Neural cell (in vitro differentiated cells): ENCODE data around the gene TRABD2B. TPM values are rescaled to one million over a fixed set of nuclear protein-coding genes. Genes with fewer than 3 reads are reported as not detected.

Source experiments
- H2AFZ ChIP-seq: fragments of 200-600, 300-800 bp; sonication (generic), shearing (Covaris generic); 2 replicates; pipeline ENCODE4 v1.6.0; 2014; ENCODE audit warnings: low read depth, mild to moderate bottlenecking, antibody characterized with exemption, low read length, moderate library complexity
- H3F3A ChIP-seq: fragments of 200-600 bp; shearing (Covaris generic); 2 replicates; pipeline ENCODE4 v1.6.1; 2016; ENCODE audit warnings: mild to moderate bottlenecking, moderate library complexity, mixed read lengths, antibody characterized with exemption, low read length; ENCODE audit not compliant: insufficient read depth, poor library complexity, severe bottlenecking
- H3K27ac ChIP-seq: fragments of 200-600, 300-800 bp; sonication (generic), shearing (Covaris generic); 2 replicates; pipeline ENCODE4 v1.5.1; 2014; ENCODE audit warnings: mild to moderate bottlenecking, low read length, moderate library complexity
- H3K27me3 ChIP-seq: fragments of 300-800, 200-600 bp; sonication (generic), shearing (Covaris generic); 2 replicates; pipeline ENCODE4 v1.6.0; 2014; ENCODE audit warnings: mild to moderate bottlenecking, low read depth, low read length, moderate library complexity; ENCODE audit not compliant: insufficient read depth
- H3K36me3 ChIP-seq: fragments of 300-800, 200-600 bp; sonication (generic), shearing (Covaris generic); 2 replicates; pipeline ENCODE4 v1.5.1; 2014; ENCODE audit warnings: mild to moderate bottlenecking, antibody characterized with exemption, low read length, moderate library complexity; ENCODE audit not compliant: insufficient read depth
- H3K4me2 ChIP-seq: fragments of 300-800, 200-600 bp; sonication (generic), shearing (Covaris generic); 2 replicates; pipeline ENCODE4 v1.6.0; 2014; ENCODE audit warnings: mild to moderate bottlenecking, low read length
- H3K4me3 ChIP-seq: fragments of 300-800, 200-600 bp; sonication (generic), shearing (Covaris generic); 2 replicates; pipeline ENCODE4 v1.5.1; 2014; ENCODE audit warnings: mild to moderate bottlenecking, low read length, moderate library complexity
- H3K79me2 ChIP-seq: fragments of 200-600 bp; shearing (Covaris generic); replicated peaks from 2 replicates; pipeline ENCODE4 v1.6.0; 2014; ENCODE audit warnings: mild to moderate bottlenecking, low read length, moderate library complexity; ENCODE audit not compliant: insufficient read depth
- H3K9ac ChIP-seq: fragments of 300-800, 200-600 bp; sonication (generic), shearing (Covaris generic); 2 replicates; pipeline ENCODE4 v1.6.1; 2016; ENCODE audit warnings: mild to moderate bottlenecking, low read length, mixed read lengths
- H3K9me2 ChIP-seq: fragments of 200-600 bp; shearing (Covaris generic); 2 replicates; pipeline ENCODE4 v1.6.1; 2016; ENCODE audit warnings: mild to moderate bottlenecking, low read length, mixed read lengths; ENCODE audit not compliant: insufficient read depth
- H3K9me3 ChIP-seq: fragments of 200-600, 300-800 bp; sonication (generic), shearing (Covaris generic); 2 replicates; pipeline ENCODE4 v1.6.1; 2016; ENCODE audit warnings: mild to moderate bottlenecking, mixed run types, low read length, moderate library complexity, mixed read lengths
- H4K20me1 ChIP-seq: fragments of 200-600 bp; shearing (Covaris generic); 2 replicates; pipeline ENCODE4 v1.6.1; 2016; ENCODE audit warnings: mild to moderate bottlenecking, mixed run types; ENCODE audit not compliant: insufficient read depth
- CTCF ChIP-seq: fragments of 450-650 bp; IDR thresholded peaks from 2 replicates; pipeline ENCODE4 v1.5.1; 2014; ENCODE audit warnings: antibody characterized with exemption, mild to moderate bottlenecking, moderate library complexity; ENCODE audit not compliant: poor library complexity, severe bottlenecking
- EP300 ChIP-seq: fragments of 450-650 bp; conservative IDR thresholded peaks from 2 replicates; pipeline ENCODE4 v1.6.1; 2014; ENCODE audit warnings: antibody characterized with exemption, mild to moderate bottlenecking, moderate library complexity; ENCODE audit not compliant: poor library complexity, severe bottlenecking
- EZH2 ChIP-seq: fragments of 200-600, 300-800 bp; shearing (Covaris generic), sonication (generic); IDR thresholded peaks from 2 replicates; pipeline ENCODE4 v1.6.1; 2014; ENCODE audit warnings: antibody characterized with exemption, low read length, borderline replicate concordance, mild to moderate bottlenecking; ENCODE audit not compliant: insufficient read depth, poor library complexity, severe bottlenecking
- MXI1 ChIP-seq: fragments of 450-650 bp; conservative IDR thresholded peaks from 2 replicates; pipeline ENCODE4 v1.6.1; 2014; ENCODE audit warnings: antibody characterized with exemption, mild to moderate bottlenecking; ENCODE audit not compliant: poor library complexity, severe bottlenecking
- POLR2AphosphoS5 ChIP-seq: IDR thresholded peaks from 2 replicates; pipeline ENCODE4 v1.6.1; 2012
- RAD21 ChIP-seq: fragments of 450-650 bp; conservative IDR thresholded peaks from 2 replicates; pipeline ENCODE4 v1.6.1; 2014; ENCODE audit warnings: antibody characterized with exemption, mild to moderate bottlenecking, moderate library complexity
- SMC3 ChIP-seq: fragments of 450-650 bp; conservative IDR thresholded peaks from 2 replicates; pipeline ENCODE4 v1.6.1; 2014; ENCODE audit warnings: antibody characterized with exemption, mild to moderate bottlenecking, moderate library complexity; ENCODE audit not compliant: poor library complexity
- TAF1 ChIP-seq: IDR thresholded peaks from 2 replicates; pipeline ENCODE4 v1.6.1; 2012; ENCODE audit warnings: low read depth
- polyA plus RNA-seq: library from polyadenylated mRNA; depleted of rRNA; stranded (reverse); fragments of >200 nt; gene quantifications from 2 replicates; pipeline ENCODE4 v1.2.3, GENCODE V29; 2014
- TF ChIP-seq, protein P1 (sequence below): IDR thresholded peaks from 2 replicates; pipeline ENCODE4 v1.6.1; 2012; ENCODE audit warnings: borderline replicate concordance

TRABD2B gene
- polyA plus RNA-seq, 1 donor from 2014 or later: 0.02 TPM

- Histone ChIP-seq H3K4me2 (no peak overlapping the region), H3K79me2 (no peaks in the 10 kb centered on the region), H3K27ac (no peak overlapping the region), H3K9ac (no peak overlapping the region), H3F3A (no peaks in the 10 kb centered on the region), H3K27me3 (no peaks in the 10 kb centered on the region), H3K9me2 (no peaks in the 10 kb centered on the region), H4K20me1 (no peaks in the 10 kb centered on the region), H2AFZ (no peak overlapping the region), H3K36me3 (no peaks in the 10 kb centered on the region), H3K4me3 (no peak overlapping the region), H3K9me3 (no peaks in the 10 kb centered on the region)
- TF ChIP-seq, protein P1, sequence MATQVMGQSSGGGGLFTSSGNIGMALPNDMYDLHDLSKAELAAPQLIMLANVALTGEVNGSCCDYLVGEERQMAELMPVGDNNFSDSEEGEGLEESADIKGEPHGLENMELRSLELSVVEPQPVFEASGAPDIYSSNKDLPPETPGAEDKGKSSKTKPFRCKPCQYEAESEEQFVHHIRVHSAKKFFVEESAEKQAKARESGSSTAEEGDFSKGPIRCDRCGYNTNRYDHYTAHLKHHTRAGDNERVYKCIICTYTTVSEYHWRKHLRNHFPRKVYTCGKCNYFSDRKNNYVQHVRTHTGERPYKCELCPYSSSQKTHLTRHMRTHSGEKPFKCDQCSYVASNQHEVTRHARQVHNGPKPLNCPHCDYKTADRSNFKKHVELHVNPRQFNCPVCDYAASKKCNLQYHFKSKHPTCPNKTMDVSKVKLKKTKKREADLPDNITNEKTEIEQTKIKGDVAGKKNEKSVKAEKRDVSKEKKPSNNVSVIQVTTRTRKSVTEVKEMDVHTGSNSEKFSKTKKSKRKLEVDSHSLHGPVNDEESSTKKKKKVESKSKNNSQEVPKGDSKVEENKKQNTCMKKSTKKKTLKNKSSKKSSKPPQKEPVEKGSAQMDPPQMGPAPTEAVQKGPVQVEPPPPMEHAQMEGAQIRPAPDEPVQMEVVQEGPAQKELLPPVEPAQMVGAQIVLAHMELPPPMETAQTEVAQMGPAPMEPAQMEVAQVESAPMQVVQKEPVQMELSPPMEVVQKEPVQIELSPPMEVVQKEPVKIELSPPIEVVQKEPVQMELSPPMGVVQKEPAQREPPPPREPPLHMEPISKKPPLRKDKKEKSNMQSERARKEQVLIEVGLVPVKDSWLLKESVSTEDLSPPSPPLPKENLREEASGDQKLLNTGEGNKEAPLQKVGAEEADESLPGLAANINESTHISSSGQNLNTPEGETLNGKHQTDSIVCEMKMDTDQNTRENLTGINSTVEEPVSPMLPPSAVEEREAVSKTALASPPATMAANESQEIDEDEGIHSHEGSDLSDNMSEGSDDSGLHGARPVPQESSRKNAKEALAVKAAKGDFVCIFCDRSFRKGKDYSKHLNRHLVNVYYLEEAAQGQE: no peak
- TF ChIP-seq EP300 (no peak), SMC3 (no peak), RAD21 (no peak), POLR2AphosphoS5 (no peak), EZH2 (no peak), MXI1 (no peak), CTCF (no peak), TAF1 (no peak)
Measured at GRCh38 chr1:47805921-47806361, 191.2 kb downstream of the TRABD2B start.

GRCh38 chr1:47805018-47805417 lies 192.2 kb downstream of the TRABD2B start:
- Histone ChIP-seq H3K27me3 (no peaks in the 10 kb centered on the region), H4K20me1 (no peaks in the 10 kb centered on the region), H2AFZ (no peak overlapping the region), H3K9ac (no peak overlapping the region), H3K79me2 (no peaks in the 10 kb centered on the region), H3F3A (no peaks in the 10 kb centered on the region), H3K9me2 (no peaks in the 10 kb centered on the region), H3K9me3 (no peaks in the 10 kb centered on the region), H3K36me3 (no peaks in the 10 kb centered on the region), H3K4me3 (no peak overlapping the region), H3K27ac (no peak overlapping the region), H3K4me2 (no peak overlapping the region)
- TF ChIP-seq SMC3 (no peak), EP300 (no peak), MXI1 (no peak), CTCF (no peak), POLR2AphosphoS5 (no peak), EZH2 (no peak), RAD21 (no peak), TAF1 (no peak)
- TF ChIP-seq, protein P1: no peak
